ENCODE measurements around the gene COL3A1. TPM values are rescaled to one million over a fixed set of nuclear protein-coding genes. Genes with fewer than 3 reads are reported as not detected.

Gene COL3A1
- 1.3 and 8.7 TPM in 2 replicates for total RNA-seq
- 2.1 and 2.3 TPM in 2 replicates for polyA plus RNA-seq
- polyA plus RNA-seq (2011; cell fraction: cytosol; rRNA removed), result 1.4 and 1.5 TPM in 2 replicates
- polyA plus RNA-seq (2011; cell fraction: nucleus; rRNA removed), result 3.7 and 4.2 TPM in 2 replicates
- 0.55 and 0.85 TPM in 2 replicates for polyA plus RNA-seq (2012)
- 4.4 and 5.5 TPM in 2 replicates for polyA minus RNA-seq
- not detected for polyA minus RNA-seq (2011; cell fraction: cytosol; rRNA and poly(A)+ RNA removed)
- 2.3 and 2.4 TPM in 2 replicates for polyA minus RNA-seq (2011; cell fraction: nucleus; rRNA and poly(A)+ RNA removed)
- Bru-seq, nascent RNA, result percentile 40 among the genes with signal in this experiment
- BruChase-seq, experiment 1, labeled RNA remaining after a 6-hour chase, result percentile 23 among the genes with signal in this experiment
- percentile 17 among the genes with signal in this experiment for BruChase-seq, experiment 2, labeled RNA remaining after a 2-hour chase
- long read RNA-seq, result 0 reads

- TF ChIP-seq EZH2 (IDR thresholded peaks at IDR 0.05; ENCODE audit: borderline replicate concordance, low read depth, low read length, severe bottlenecking) (no peak), POLR2AphosphoS5 (IDR thresholded peaks at IDR 0.05; ENCODE audit: insufficient read depth, low read depth, low read length) (no peak), GATA2 (IDR thresholded peaks at IDR 0.05; ENCODE audit: insufficient read depth, insufficient read length, low read depth, low read length) (no peak), JUN (IDR thresholded peaks at IDR 0.05; ENCODE audit: borderline replicate concordance, insufficient read depth, insufficient read length, low read depth) (no peak), POLR2A (IDR thresholded peaks at IDR 0.05; ENCODE audit: low read depth, low read length) (no peak), CTCF (IDR thresholded peaks at IDR 0.05; ENCODE audit: extremely low read depth in 1 of 2, insufficient read depth in 1 of 2, low read depth in 1 of 2, low read length in 2 of 2) (no peak), MAX (IDR thresholded peaks at IDR 0.05; ENCODE audit: insufficient read depth, insufficient read length) (no peak), FOS (IDR thresholded peaks at IDR 0.05; ENCODE audit: borderline replicate concordance, insufficient read depth, low read length) (no peak), MYC (IDR thresholded peaks at IDR 0.05; ENCODE audit: low read depth, low read length) (no peak)
- peaks cover 17% of the 10 kb centered on the region for H3K4me1 ChIP-seq (ENCODE audit: control insufficient read depth, extremely low read depth, insufficient read depth, low read length)
- H3K4me2 ChIP-seq (ENCODE audit: insufficient read depth, low read length), result no peak within 1 kb of the TSS
- no peak within 1 kb of the TSS for H3K4me3 ChIP-seq (replicated peaks in 1 of 3; ENCODE audit: insufficient read depth in 1 of 3, low read depth in 1 of 3, low read length in 3 of 3)
- H3K27me3 ChIP-seq (ENCODE audit: control insufficient read depth in 2 of 2, insufficient read depth in 2 of 2, low read length in 2 of 2), result no peaks in the 10 kb centered on the region
- no peaks in the 10 kb centered on the region for H3K9me3 ChIP-seq (replicated peaks; ENCODE audit: control insufficient read depth, insufficient read depth, low read length)
- no TSS peak for BruUV-seq (replicated peaks)
- H2AFZ ChIP-seq (ENCODE audit: low read depth, low read length), result peak within 1 kb of the TSS; percentile 96
- H3K9me1 ChIP-seq (replicated peaks; ENCODE audit: control insufficient read depth, extremely low read depth, insufficient read depth, low read length), result no peaks in the 10 kb centered on the region
- CTCF ChIA-PET, result interaction anchor here (0.8 to 6.6 kb wide), 4 partner anchors 10 to 449 kb away, joined by 3 to 185 read pairs (median 14); no protein-coding TSS in a partner anchor
- intact Hi-C loops (cut with micrococcal nuclease), result no loop called here
- H3K36me3 ChIP-seq (ENCODE audit: control insufficient read depth in 2 of 2, extremely low read depth in 1 of 2, insufficient read depth in 2 of 2, low read length in 2 of 2), result no peaks in the 10 kb centered on the region
- no peak within 1 kb of the TSS for H3K27ac ChIP-seq (ENCODE audit: insufficient read depth, low read depth, low read length)
- H3K79me2 ChIP-seq (ENCODE audit: control insufficient read depth, insufficient read depth, low read length), result no peaks in the 10 kb centered on the region
- POLR2A ChIA-PET, result no interaction called here
- H3K9ac ChIP-seq (replicated peaks; ENCODE audit: extremely low read depth, insufficient read depth, low read length), result no peak within 1 kb of the TSS
- dilution Hi-C loops (cut with MboI; ENCODE audit: extremely low pct_ligation_motif_present, low sequenced_read_pairs), result no loop called here
- DNase-seq (ENCODE audit: low read depth, low spot score) (peak; percentile 21), FAIRE-seq (no peak)
- no peaks in the 10 kb centered on the region for H4K20me1 ChIP-seq (replicated peaks; ENCODE audit: control insufficient read depth, extremely low read depth, insufficient read depth, low read length)
These were observed at the start of gene COL3A1 for GRCh38 chr2:188974164-188974563. COL3A1 (plus strand) TSS chr2:188974373; CDS start chr2:188974490, 117 bp downstream.

All from endothelial cell of umbilical vein (primary cell).